Ishikawa (cell line): ENCODE data around the gene KLHL8.

Source experiments
- FOXM1 ChIP-seq: IDR thresholded peaks from 2 replicates; pipeline ENCODE4 v1.6.1; 2012; ENCODE audit warnings: low read depth, borderline replicate concordance
- TEAD4 ChIP-seq: IDR thresholded peaks from 2 replicates; pipeline ENCODE4 v1.6.1; 2012
- TF ChIP-seq, protein P1 (sequence below): IDR thresholded peaks from 2 replicates; pipeline ENCODE4 v1.6.1; 2012; ENCODE audit warnings: low read depth, mild to moderate bottlenecking

DNA sequence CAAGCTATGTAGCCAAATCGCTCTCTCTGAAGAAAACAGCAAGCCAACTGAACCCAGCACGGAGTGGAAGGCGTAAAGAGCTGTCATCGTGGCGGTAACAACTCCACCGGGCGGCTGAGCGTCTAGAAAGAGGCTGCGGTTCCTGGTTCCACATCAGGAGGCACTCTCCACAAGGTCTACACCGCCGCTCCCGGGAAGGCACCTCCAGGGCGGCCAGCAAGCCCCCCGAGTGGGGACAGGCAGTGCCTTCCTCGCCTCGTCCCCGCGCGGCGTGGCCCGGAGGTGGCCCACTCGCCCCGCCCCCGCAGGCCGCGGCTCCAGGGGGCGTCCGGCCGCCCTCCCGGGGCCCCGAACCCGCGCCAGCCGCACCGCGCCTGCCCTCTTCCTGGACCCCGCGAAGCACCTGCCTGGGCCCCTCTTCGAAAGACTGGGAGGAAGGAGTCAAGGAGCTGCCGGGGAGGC, 755 bp downstream of the KLHL8 start:
- TF ChIP-seq, protein P1, sequence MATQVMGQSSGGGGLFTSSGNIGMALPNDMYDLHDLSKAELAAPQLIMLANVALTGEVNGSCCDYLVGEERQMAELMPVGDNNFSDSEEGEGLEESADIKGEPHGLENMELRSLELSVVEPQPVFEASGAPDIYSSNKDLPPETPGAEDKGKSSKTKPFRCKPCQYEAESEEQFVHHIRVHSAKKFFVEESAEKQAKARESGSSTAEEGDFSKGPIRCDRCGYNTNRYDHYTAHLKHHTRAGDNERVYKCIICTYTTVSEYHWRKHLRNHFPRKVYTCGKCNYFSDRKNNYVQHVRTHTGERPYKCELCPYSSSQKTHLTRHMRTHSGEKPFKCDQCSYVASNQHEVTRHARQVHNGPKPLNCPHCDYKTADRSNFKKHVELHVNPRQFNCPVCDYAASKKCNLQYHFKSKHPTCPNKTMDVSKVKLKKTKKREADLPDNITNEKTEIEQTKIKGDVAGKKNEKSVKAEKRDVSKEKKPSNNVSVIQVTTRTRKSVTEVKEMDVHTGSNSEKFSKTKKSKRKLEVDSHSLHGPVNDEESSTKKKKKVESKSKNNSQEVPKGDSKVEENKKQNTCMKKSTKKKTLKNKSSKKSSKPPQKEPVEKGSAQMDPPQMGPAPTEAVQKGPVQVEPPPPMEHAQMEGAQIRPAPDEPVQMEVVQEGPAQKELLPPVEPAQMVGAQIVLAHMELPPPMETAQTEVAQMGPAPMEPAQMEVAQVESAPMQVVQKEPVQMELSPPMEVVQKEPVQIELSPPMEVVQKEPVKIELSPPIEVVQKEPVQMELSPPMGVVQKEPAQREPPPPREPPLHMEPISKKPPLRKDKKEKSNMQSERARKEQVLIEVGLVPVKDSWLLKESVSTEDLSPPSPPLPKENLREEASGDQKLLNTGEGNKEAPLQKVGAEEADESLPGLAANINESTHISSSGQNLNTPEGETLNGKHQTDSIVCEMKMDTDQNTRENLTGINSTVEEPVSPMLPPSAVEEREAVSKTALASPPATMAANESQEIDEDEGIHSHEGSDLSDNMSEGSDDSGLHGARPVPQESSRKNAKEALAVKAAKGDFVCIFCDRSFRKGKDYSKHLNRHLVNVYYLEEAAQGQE = no peak
- TF ChIP-seq TEAD4 (no peak), FOXM1 (no peak)
